GM12878 (cell line): ENCODE results near the gene GLG1. TPM values are rescaled to one million over a fixed set of nuclear protein-coding genes. Genes with fewer than 3 reads are reported as not detected.

Experiments used
- ATAC-seq: fragments of 200-7000 bp; cut with Tn5 transposase; 3 replicates; pipeline ENCODE4 v1.9.1; 2020; ENCODE audit warnings: mild to moderate bottlenecking, moderate library complexity
- BruUV-seq: library from RNA; stranded (reverse); fragments of 400-500 nt; replicated peaks from 2 replicates; lab custom pipeline; 2021; lab: Mats Ljungman, UMichigan
- CTCF ChIA-PET: fragments of 300-600 bp; sonication (Branson Sonifier 250); formaldehyde crosslinking; extraction: SDS; loops from one replicate; lab custom pipeline; 2021; ENCODE audit warnings: inconsistent platforms; lab: Yijun Ruan, JAX
- POLR2A ChIA-PET: fragments of 350-600 bp; formaldehyde crosslinking; extraction: SDS; loops from one replicate; lab custom pipeline; 2021; ENCODE audit warnings: inconsistent platforms; lab: Charles Lee
- RAD21 ChIA-PET: fragments of 300-600 bp; sonication (Branson Sonifier 250); formaldehyde crosslinking; loops from one replicate; lab custom pipeline; 2023; ENCODE audit warnings: antibody characterized with exemption; ENCODE audit not compliant: unreplicated experiment; lab: Charles Lee
- SMC1A ChIA-PET: fragments of 300-600 bp; sonication (Branson Sonifier 250); formaldehyde crosslinking; loops from one replicate; lab custom pipeline; 2023; ENCODE audit not compliant: unreplicated experiment, uncharacterized antibody; lab: Charles Lee
- DNase-seq: peaks from one replicate; pipeline ENCODE4 v3.0.0-alpha.2; 2011; ENCODE audit warnings: low read depth, low spot score
- FAIRE-seq: peaks from 3 replicates; lab custom pipeline; 2011; peaks lifted over from hg19 to GRCh38; lab: Jason Lieb, UNC
- H2AFZ ChIP-seq: 2 replicates; pipeline ENCODE4 v1.6.0; 2011; ENCODE audit warnings: low read depth, low read length, control low read depth; ENCODE audit not compliant: control insufficient read depth
- H3K27ac ChIP-seq: 2 replicates; pipeline ENCODE4 v1.5.1; 2011; ENCODE audit warnings: control low read depth; ENCODE audit not compliant: control insufficient read depth, insufficient read depth
- H3K27me3 ChIP-seq, 2 experiments: replicated peaks in 1 of 2; 2 replicates each; pipeline versions ENCODE4 v1.6.0 to v1.6.1; 2011; ENCODE audit warnings: low read length in 1 of 2; ENCODE audit not compliant: control insufficient read depth in 2 of 2, insufficient read depth in 2 of 2
- H3K36me3 ChIP-seq, 2 experiments: 2 replicates each; pipeline ENCODE4 v1.5.1; 2011; ENCODE audit warnings: low read length in 1 of 2; ENCODE audit not compliant: control insufficient read depth in 2 of 2, insufficient read depth in 2 of 2
- H3K4me1 ChIP-seq: 2 replicates; pipeline ENCODE4 v1.6.1; 2011; ENCODE audit warnings: mild to moderate bottlenecking, low read length, moderate library complexity, mixed read lengths; ENCODE audit not compliant: control insufficient read depth, insufficient read depth
- H3K4me2 ChIP-seq: 2 replicates; pipeline ENCODE4 v1.6.0; 2011; ENCODE audit warnings: control low read depth; ENCODE audit not compliant: control insufficient read depth, insufficient read depth
- H3K4me3 ChIP-seq: fragments of 200-600 bp; sonication (generic); 2 replicates; pipeline ENCODE4 v1.5.1; 2016
- H3K79me2 ChIP-seq: 2 replicates; pipeline ENCODE4 v1.6.0; 2011; ENCODE audit warnings: low read length; ENCODE audit not compliant: control insufficient read depth, insufficient read depth
- H3K9ac ChIP-seq: 2 replicates; pipeline ENCODE4 v1.8.0; 2011; ENCODE audit warnings: low read length, control low read depth, mixed read lengths; ENCODE audit not compliant: control insufficient read depth, insufficient read depth
- H3K9me3 ChIP-seq: replicated peaks from 3 replicates; pipeline ENCODE4 v1.5.1; 2011; ENCODE audit warnings: mild to moderate bottlenecking, low read length; ENCODE audit not compliant: control insufficient read depth, insufficient read depth
- H4K20me1 ChIP-seq: 2 replicates; pipeline ENCODE4 v1.6.0; 2011; ENCODE audit not compliant: control insufficient read depth, insufficient read depth
- CHD1 ChIP-seq: IDR thresholded peaks from 2 replicates; pipeline ENCODE4 v1.6.1; 2012; ENCODE audit warnings: low read depth, low read length, improper control_type of control experiment
- CHD2 ChIP-seq: IDR thresholded peaks from 2 replicates; pipeline ENCODE4 v1.6.1; 2011; ENCODE audit warnings: low read depth, low read length, improper control_type of control experiment, borderline replicate concordance
- JUND ChIP-seq: IDR thresholded peaks from 2 replicates; pipeline ENCODE4 v1.6.1; 2012; ENCODE audit warnings: low read depth, mild to moderate bottlenecking, low read length, improper control_type of control experiment, moderate library complexity
- RBBP5 ChIP-seq: fragments of 200-600 bp; sonication (generic); conservative IDR thresholded peaks from 2 replicates; pipeline ENCODE4 v1.6.1; 2016
- SMC3 ChIP-seq: IDR thresholded peaks from 2 replicates; pipeline ENCODE4 v1.6.1; 2011; ENCODE audit warnings: low read length, improper control_type of control experiment, borderline replicate concordance
- SREBF1 ChIP-seq: IDR thresholded peaks from 2 replicates; pipeline ENCODE4 v1.6.1; 2012; ENCODE audit warnings: mild to moderate bottlenecking, low read length
- ZBED1 ChIP-seq: IDR thresholded peaks from 2 replicates; pipeline ENCODE4 v1.6.1; 2016; ENCODE audit warnings: borderline replicate concordance
- ZNF687 ChIP-seq: fragments of 450-650 bp; IDR thresholded peaks from 2 replicates; pipeline ENCODE4 v1.6.1; 2017; ENCODE audit warnings: mild to moderate bottlenecking, moderate library complexity
- WGBS: methylation state at CpG from one replicate; pipeline ENCODE4 v1.1.6; 2016; ENCODE audit warnings: low lambda C conversion rate; ENCODE audit not compliant: insufficient replicate concordance, insufficient coverage; ENCODE audit errors: missing lambda C conversion rate; 5-methylcytosine and 5-hydroxymethylcytosine counted together
- in situ Hi-C: fragments of 300-500 bp; cut with MboI; formaldehyde crosslinking; loops from 9 replicates; pipeline ENCODE4 v1.14.3; 2018; ENCODE audit warnings: mixed read lengths
- intact Hi-C: fragments of 100-400 bp; cut with micrococcal nuclease; formaldehyde crosslinking; loops from one replicate; pipeline ENCODE4 v1.14.2; 2022; ENCODE audit not compliant: unreplicated experiment
- polyA plus RNA-seq, 11 experiments: library from polyadenylated mRNA; depleted of rRNA in 4 of 11; unstranded in 6 of 11; stranded (reverse) in 5 of 11; fragments of >200 nt; fragmentation: Nextera tagmentation in 4 of 11; fragmentation: Illumina TruSeq in 1 of 11; extraction: Ambion mirVana in 4 of 11; extraction: Trizol in 1 of 11; gene quantifications; 1 replicate in 1 of 11; 2 replicates in 10 of 11; pipeline versions ENCODE4 v1.2.1 to v1.2.3, GENCODE V29; 2011 to 2016; ENCODE audit warnings: inconsistent platforms in 2 of 11, missing spikeins in 2 of 11, low read depth in 1 of 11
- total RNA-seq, 4 experiments: library from RNA; depleted of rRNA in 3 of 4; stranded (reverse); fragments of >200 nt in 3 of 4; fragmentation: Illumina TruSeq in 1 of 4; extraction: Trizol in 1 of 4; gene quantifications; 2 replicates each; pipeline versions ENCODE4 v1.2.1 to v1.2.3, GENCODE V29; 2013 to 2021
- TF ChIP-seq, protein P1 (sequence below): fragments of 150-350 bp; IDR thresholded peaks from 2 replicates; pipeline ENCODE4 v1.6.1; 2014; ENCODE audit warnings: mild to moderate bottlenecking, low read depth, low read length
- TF ChIP-seq, protein P2 (sequence below): fragments of 450-650 bp; IDR thresholded peaks from 2 replicates; pipeline ENCODE4 v1.6.1; 2018; ENCODE audit warnings: mild to moderate bottlenecking, low read depth, moderate library complexity; ENCODE audit not compliant: partially characterized antibody
- TF ChIP-seq, protein P3 (sequence below): IDR thresholded peaks from 2 replicates; pipeline ENCODE4 v1.6.1; 2012; ENCODE audit warnings: low read depth, low read length, improper control_type of control experiment

The GLG1 gene
- total and polyA plus RNA-seq, 10 of the 15 experiments (the other 5 are each of a cell fraction or from before 2014, with no cell fraction given) = 7.6 to 49.4 (median 28.2) TPM

- DNase-seq (no peak), FAIRE-seq (no peak), ATAC-seq (no peak)
- CTCF ChIA-PET = no interaction called here
- Histone ChIP-seq H3K27ac (no peak overlapping the region), H3K27me3 (no peaks in the 10 kb centered on the region), H3K9ac (no peak overlapping the region), H3K4me2 (no peak overlapping the region), H3K9me3 (no peaks in the 10 kb centered on the region), H4K20me1 (no peaks in the 10 kb centered on the region), H2AFZ (no peak overlapping the region), H3K79me2 (no peaks in the 10 kb centered on the region), H3K4me3 (no peak overlapping the region), H3K4me1 (no peaks in the 10 kb centered on the region), H3K36me3 (peaks cover 10 to 41% of the 10 kb centered on the region in 2 experiments)
- BruUV-seq = TSS peak; percentile 56
- RAD21 ChIA-PET = interaction anchor here (0.5 kb wide), 1 partner anchor 128 kb away, joined by 4 read pairs; no protein-coding TSS in a partner anchor
- SMC1A ChIA-PET = no interaction called here
- 82% methylated on average over 3 of the region's 3 CpGs for WGBS
- in situ Hi-C loops (no loop called here), intact Hi-C loops (no loop called here)
- TF ChIP-seq JUND (no peak), SMC3 (no peak), CHD2 (no peak), ZNF687 (no peak), CHD1 (no peak), RBBP5 (no peak), SREBF1 (no peak), ZBED1 (no peak)
- TF ChIP-seq, protein P1, sequence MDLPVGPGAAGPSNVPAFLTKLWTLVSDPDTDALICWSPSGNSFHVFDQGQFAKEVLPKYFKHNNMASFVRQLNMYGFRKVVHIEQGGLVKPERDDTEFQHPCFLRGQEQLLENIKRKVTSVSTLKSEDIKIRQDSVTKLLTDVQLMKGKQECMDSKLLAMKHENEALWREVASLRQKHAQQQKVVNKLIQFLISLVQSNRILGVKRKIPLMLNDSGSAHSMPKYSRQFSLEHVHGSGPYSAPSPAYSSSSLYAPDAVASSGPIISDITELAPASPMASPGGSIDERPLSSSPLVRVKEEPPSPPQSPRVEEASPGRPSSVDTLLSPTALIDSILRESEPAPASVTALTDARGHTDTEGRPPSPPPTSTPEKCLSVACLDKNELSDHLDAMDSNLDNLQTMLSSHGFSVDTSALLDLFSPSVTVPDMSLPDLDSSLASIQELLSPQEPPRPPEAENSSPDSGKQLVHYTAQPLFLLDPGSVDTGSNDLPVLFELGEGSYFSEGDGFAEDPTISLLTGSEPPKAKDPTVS = no peak
- TF ChIP-seq, protein P2, sequence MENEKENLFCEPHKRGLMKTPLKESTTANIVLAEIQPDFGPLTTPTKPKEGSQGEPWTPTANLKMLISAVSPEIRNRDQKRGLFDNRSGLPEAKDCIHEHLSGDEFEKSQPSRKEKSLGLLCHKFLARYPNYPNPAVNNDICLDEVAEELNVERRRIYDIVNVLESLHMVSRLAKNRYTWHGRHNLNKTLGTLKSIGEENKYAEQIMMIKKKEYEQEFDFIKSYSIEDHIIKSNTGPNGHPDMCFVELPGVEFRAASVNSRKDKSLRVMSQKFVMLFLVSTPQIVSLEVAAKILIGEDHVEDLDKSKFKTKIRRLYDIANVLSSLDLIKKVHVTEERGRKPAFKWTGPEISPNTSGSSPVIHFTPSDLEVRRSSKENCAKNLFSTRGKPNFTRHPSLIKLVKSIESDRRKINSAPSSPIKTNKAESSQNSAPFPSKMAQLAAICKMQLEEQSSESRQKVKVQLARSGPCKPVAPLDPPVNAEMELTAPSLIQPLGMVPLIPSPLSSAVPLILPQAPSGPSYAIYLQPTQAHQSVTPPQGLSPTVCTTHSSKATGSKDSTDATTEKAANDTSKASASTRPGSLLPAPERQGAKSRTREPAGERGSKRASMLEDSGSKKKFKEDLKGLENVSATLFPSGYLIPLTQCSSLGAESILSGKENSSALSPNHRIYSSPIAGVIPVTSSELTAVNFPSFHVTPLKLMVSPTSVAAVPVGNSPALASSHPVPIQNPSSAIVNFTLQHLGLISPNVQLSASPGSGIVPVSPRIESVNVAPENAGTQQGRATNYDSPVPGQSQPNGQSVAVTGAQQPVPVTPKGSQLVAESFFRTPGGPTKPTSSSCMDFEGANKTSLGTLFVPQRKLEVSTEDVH = no peak
- TF ChIP-seq, protein P3, sequence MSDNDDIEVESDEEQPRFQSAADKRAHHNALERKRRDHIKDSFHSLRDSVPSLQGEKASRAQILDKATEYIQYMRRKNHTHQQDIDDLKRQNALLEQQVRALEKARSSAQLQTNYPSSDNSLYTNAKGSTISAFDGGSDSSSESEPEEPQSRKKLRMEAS = no peak
- POLR2A ChIA-PET = no interaction called here
These were observed 134.4 kb downstream of the GLG1 start for GRCh38 chr16:74472540-74472939.
